ENCODE results near the gene FBXL22. TPM values are rescaled to one million over a fixed set of nuclear protein-coding genes. Genes with fewer than 3 reads are reported as not detected.

Gene FBXL22
- total RNA-seq, 3 donors from 2014 or later (not counting 1 experiment from before 2014, with no cell fraction given): 0.33 to 2.3 (median 0.65) TPM

- Histone ChIP-seq H3K27me3 (ENCODE audit: control insufficient read depth, insufficient read depth, low read length) (no peaks in the 10 kb centered on the region), H3K27ac (ENCODE audit: low read length) (no peak overlapping the region), H3K9me3 (ENCODE audit: control insufficient read depth, insufficient read depth, low read length) (no peaks in the 10 kb centered on the region), H3K36me3 (ENCODE audit: control insufficient read depth, insufficient read depth, low read length) (peaks cover 11% of the 10 kb centered on the region), H3K4me1 (ENCODE audit: control insufficient read depth, insufficient read depth, low read length) (peaks cover 29% of the 10 kb centered on the region), H3K4me3 (ENCODE audit: low read length) (no peak overlapping the region)
- Mint-ChIP-seq H3K27ac (peak overlapping the region; percentile 41 to 66), H3K27me3 (ENCODE audit: low read depth in 2 of 2) (no peaks in the 10 kb centered on the region), H3K4me3 (no peak overlapping the region), H3K36me3 (no peaks in the 10 kb centered on the region), H3K9me3 (no peaks in the 10 kb centered on the region), H3K4me1 (peaks cover 22 to 47% of the 10 kb centered on the region in 2 donors)
- TF ChIP-seq, protein P1, sequence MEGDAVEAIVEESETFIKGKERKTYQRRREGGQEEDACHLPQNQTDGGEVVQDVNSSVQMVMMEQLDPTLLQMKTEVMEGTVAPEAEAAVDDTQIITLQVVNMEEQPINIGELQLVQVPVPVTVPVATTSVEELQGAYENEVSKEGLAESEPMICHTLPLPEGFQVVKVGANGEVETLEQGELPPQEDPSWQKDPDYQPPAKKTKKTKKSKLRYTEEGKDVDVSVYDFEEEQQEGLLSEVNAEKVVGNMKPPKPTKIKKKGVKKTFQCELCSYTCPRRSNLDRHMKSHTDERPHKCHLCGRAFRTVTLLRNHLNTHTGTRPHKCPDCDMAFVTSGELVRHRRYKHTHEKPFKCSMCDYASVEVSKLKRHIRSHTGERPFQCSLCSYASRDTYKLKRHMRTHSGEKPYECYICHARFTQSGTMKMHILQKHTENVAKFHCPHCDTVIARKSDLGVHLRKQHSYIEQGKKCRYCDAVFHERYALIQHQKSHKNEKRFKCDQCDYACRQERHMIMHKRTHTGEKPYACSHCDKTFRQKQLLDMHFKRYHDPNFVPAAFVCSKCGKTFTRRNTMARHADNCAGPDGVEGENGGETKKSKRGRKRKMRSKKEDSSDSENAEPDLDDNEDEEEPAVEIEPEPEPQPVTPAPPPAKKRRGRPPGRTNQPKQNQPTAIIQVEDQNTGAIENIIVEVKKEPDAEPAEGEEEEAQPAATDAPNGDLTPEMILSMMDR (IDR thresholded peaks at IDR 0.05): no peak
- 100% methylated on average over 2 of the region's 2 CpGs for WGBS (ENCODE audit: insufficient coverage)
- no peak for ATAC-seq
- no peak for DNase-seq
- intact Hi-C loops (cut with micrococcal nuclease): no loop called here
Measured at GRCh38 chr15:63596676-63597037, 530 bp upstream of the FBXL22 start.

DNA sequence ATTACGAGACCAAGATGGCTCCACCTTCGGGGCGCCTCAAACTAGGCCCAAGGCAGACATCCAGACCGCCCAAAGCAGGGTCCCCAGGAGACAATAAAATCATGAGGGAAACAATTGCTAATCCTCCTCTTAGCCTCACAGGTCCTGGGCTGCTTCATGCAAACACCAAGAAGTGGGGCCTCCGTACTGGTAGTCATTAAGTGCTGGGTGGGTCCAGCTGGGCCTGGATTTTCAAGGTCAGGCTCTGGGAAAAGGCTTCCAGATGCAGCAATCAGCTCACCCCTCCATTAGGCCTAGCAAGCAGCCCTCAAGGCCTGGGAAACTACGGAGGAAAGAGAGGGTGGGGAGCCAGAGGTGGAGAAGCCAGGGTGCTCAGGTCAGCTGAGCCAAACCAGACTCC, 634 bp downstream of the FBXL22 start:
- peaks cover 31 to 58% of the 10 kb centered on the region in 2 donors for H3K4me1 Mint-ChIP-seq
- intact Hi-C loops (cut with micrococcal nuclease): loop anchor here (1.0 kb wide), 1 partner anchor 23 kb away; no protein-coding TSS in a partner anchor
- no peaks in the 10 kb centered on the region for H3K9me3 ChIP-seq (ENCODE audit: control insufficient read depth, insufficient read depth, low read length)
- H3K27me3 ChIP-seq (ENCODE audit: control insufficient read depth, insufficient read depth, low read length): no peaks in the 10 kb centered on the region
- H3K27me3 Mint-ChIP-seq (ENCODE audit: low read depth in 2 of 2): no peaks in the 10 kb centered on the region
- no peak for ATAC-seq
- no peaks in the 10 kb centered on the region for H3K36me3 Mint-ChIP-seq
- H3K36me3 ChIP-seq (ENCODE audit: control insufficient read depth, insufficient read depth, low read length): peaks cover 9% of the 10 kb centered on the region
- no peaks in the 10 kb centered on the region for H3K9me3 Mint-ChIP-seq
- H3K4me3 ChIP-seq (ENCODE audit: low read length): no peak overlapping the region
- WGBS (ENCODE audit: insufficient coverage): 96% methylated on average over 6 of the region's 6 CpGs
- no peak for DNase-seq
- H3K4me3 Mint-ChIP-seq: no peak overlapping the region
- H3K4me1 ChIP-seq (ENCODE audit: control insufficient read depth, insufficient read depth, low read length): peaks cover 35% of the 10 kb centered on the region
- TF ChIP-seq, protein P1 (IDR thresholded peaks at IDR 0.05): no peak
- H3K27ac ChIP-seq (ENCODE audit: low read length): no peak overlapping the region
- H3K27ac Mint-ChIP-seq: no peak overlapping the region

- H3K4me3 ChIP-seq (ENCODE audit: low read length): no peak overlapping the region
- no peak for DNase-seq
- no peaks in the 10 kb centered on the region for H3K27me3 ChIP-seq (ENCODE audit: control insufficient read depth, insufficient read depth, low read length)
- H3K9me3 ChIP-seq (ENCODE audit: control insufficient read depth, insufficient read depth, low read length): no peaks in the 10 kb centered on the region
- intact Hi-C loops (cut with micrococcal nuclease): loop anchor here (1.0 kb wide), 1 partner anchor 23 kb away; no protein-coding TSS in a partner anchor
- TF ChIP-seq, protein P1 (IDR thresholded peaks at IDR 0.05): no peak
- no peaks in the 10 kb centered on the region for H3K27me3 Mint-ChIP-seq (ENCODE audit: low read depth in 2 of 2)
- peaks cover 36 to 59% of the 10 kb centered on the region in 2 donors for H3K4me1 Mint-ChIP-seq
- H3K9me3 Mint-ChIP-seq: no peaks in the 10 kb centered on the region
- ATAC-seq: no peak
- peak overlapping the region; percentile 92 for H3K4me3 Mint-ChIP-seq
- H3K36me3 ChIP-seq (ENCODE audit: control insufficient read depth, insufficient read depth, low read length): peaks cover 5% of the 10 kb centered on the region
- no peak overlapping the region for H3K27ac ChIP-seq (ENCODE audit: low read length)
- no peaks in the 10 kb centered on the region for H3K36me3 Mint-ChIP-seq
- peak overlapping the region in 1 of 2 donors; percentile 77 for H3K27ac Mint-ChIP-seq
- 86% methylated on average over 11 of the region's 12 CpGs for WGBS (ENCODE audit: insufficient coverage)
- peaks cover 35% of the 10 kb centered on the region for H3K4me1 ChIP-seq (ENCODE audit: control insufficient read depth, insufficient read depth, low read length)
Measured at GRCh38 chr15:63598473-63599400, 1.6 kb downstream of the FBXL22 start.
